H4 (cell line): ENCODE measurements around the gene DUXA. TPM values are rescaled to one million over a fixed set of nuclear protein-coding genes. Genes with fewer than 3 reads are reported as not detected.
A peak's percentile ranks its signal among the peaks of the same experiment; 100 is the strongest.
"Not testable (repeated sequence)": the region's sequence is repeated elsewhere in the genome, so short reads cannot be mapped to it uniquely, and the experiment has no call there.

Experiments used
- DNase-seq: peaks from one replicate; pipeline ENCODE4 v3.0.0-alpha.2; 2015; ENCODE audit warnings: low spot score
- total RNA-seq: library from RNA; depleted of rRNA; stranded (reverse); fragments of >200 nt; shearing (Covaris generic); gene quantifications from 2 replicates; pipeline ENCODE4 v1.2.3, GENCODE V29; 2014; rRNA removed

Gene DUXA
- 0.08 TPM in 1 of 2 replicates, not detected in the other for total RNA-seq

- no peak for DNase-seq
These were observed at the start of gene DUXA for GRCh38 chr19:57167385-57167784. TSS of gene DUXA (minus strand) at chr19:57167485. CDS start at chr19:57167443, 42 bp downstream.

- no peak for DNase-seq
These were observed 44.8 kb upstream of the DUXA start for GRCh38 chr19:57212109-57212508.

GRCh38 chr19:57210381-57210780, 43.1 kb upstream of the DUXA start:
- DNase-seq, result no peak

GRCh38 chr19:57202160-57202559, 34.9 kb upstream of the DUXA start:
- DNase-seq, result no peak

GRCh38 chr19:57197874-57198273, 30.6 kb upstream of the DUXA start:
- DNase-seq, result not testable (repeated sequence)

GRCh38 chr19:57192993-57193392, 25.7 kb upstream of the DUXA start:
- no peak for DNase-seq

GRCh38 chr19:57192077-57192420, 24.8 kb upstream of the DUXA start:
- DNase-seq, result no peak

GRCh38 chr19:57191141-57192076, 24.1 kb upstream of the DUXA start, which contains the start of gene ZNF264:
TSS of gene ZNF264 (plus strand) at chr19:57191500. CDS start at chr19:57191914, 414 bp downstream.
- peak; percentile 79 for DNase-seq

GRCh38 chr19:57190301-57190700, 23.0 kb upstream of the DUXA start:
- DNase-seq, result no peak

- DNase-seq, result no peak
These were observed 4.3 kb upstream of the DUXA start for GRCh38 chr19:57171551-57172081.

GRCh38 chr19:57165846-57166245, 1.4 kb downstream of the DUXA start:
- DNase-seq, result no peak

GRCh38 chr19:57161985-57162539, 5.2 kb downstream of the DUXA start:
- no peak for DNase-seq

- no peak for DNase-seq
These were observed 14.4 kb downstream of the DUXA start for GRCh38 chr19:57152921-57153320.

- no peak for DNase-seq
These were observed 25.6 kb downstream of the DUXA start for GRCh38 chr19:57141699-57142098.

- no peak for DNase-seq
These were observed 31.5 kb downstream of the DUXA start for GRCh38 chr19:57135797-57136196.

GRCh38 chr19:57127403-57127802, 39.9 kb downstream of the DUXA start:
- not testable (repeated sequence) for DNase-seq

- no peak for DNase-seq
These were observed 43.4 kb downstream of the DUXA start for GRCh38 chr19:57123882-57124281.

GRCh38 chr19:57118848-57119247, 48.4 kb downstream of the DUXA start:
- no peak for DNase-seq

- DNase-seq, result not testable (repeated sequence)
These were observed 53.8 kb downstream of the DUXA start for GRCh38 chr19:57113501-57113900.

- DNase-seq, result no peak
These were observed 56.0 kb downstream of the DUXA start for GRCh38 chr19:57111329-57111644.

- DNase-seq, result no peak
These were observed 56.5 kb downstream of the DUXA start for GRCh38 chr19:57110592-57111328.

- no peak for DNase-seq
These were observed 60.5 kb downstream of the DUXA start for GRCh38 chr19:57106722-57107235.
